ENCODE measurements around the gene COX6B2. TPM values are rescaled to one million over a fixed set of nuclear protein-coding genes. Genes with fewer than 3 reads are reported as not detected.
A peak's percentile ranks its signal among the peaks of the same experiment; 100 is the strongest.

Gene COX6B2
- total and polyA plus RNA-seq, 2 of the 8 experiments (the other 6 are each of a cell fraction or from before 2014, with no cell fraction given) = 4.9 to 6.4 TPM

- POLR2A ChIA-PET (ENCODE audit: partially characterized antibody) = interaction anchor here (0.8 to 7.1 kb wide), 12 partner anchors 10 to 109 kb away, joined by 3 to 58 read pairs (median 4); partner anchors contain the start of genes KMT5C, RPL28, TMEM238 and UBE2S
- no peak overlapping the region for H3K27ac ChIP-seq (ENCODE audit: low read depth, low read length)
- H3K56ac ChIP-seq (replicated peaks; ENCODE audit: insufficient read length, low read depth, low read length) = no peak overlapping the region
- TF ChIP-seq CTBP2 (IDR thresholded peaks at IDR 0.05; ENCODE audit: borderline replicate concordance, insufficient read depth, insufficient read length, low read length) (peak; percentile 72), SIN3A (conservative IDR thresholded peaks at IDR 0.05 in 1 of 2, IDR thresholded peaks at IDR 0.05 in 1 of 2; ENCODE audit: low read depth in 1 of 2, low read length in 2 of 2) (peak in 1 of 2 experiments; percentile 54; a peak in 2 of 4 replicates), HDAC2 (IDR thresholded peaks at IDR 0.05; ENCODE audit: borderline replicate concordance in 1 of 2, low read depth in 2 of 2, low read length in 2 of 2) (0 out of 4 replicates have a peak, but pooled peaks of 1 of the 2 experiments have one; percentile 2), KDM4A (IDR thresholded peaks at IDR 0.05; ENCODE audit: low read depth, low read length, severe bottlenecking) (peak; percentile 48), TEAD4 (IDR thresholded peaks at IDR 0.05; ENCODE audit: low read depth, low read length) (no peak), JUND (IDR thresholded peaks at IDR 0.05; ENCODE audit: low read length) (no peak), KDM1A (IDR thresholded peaks at IDR 0.05; ENCODE audit: borderline replicate concordance, low read length) (peak; percentile 47; the same call in 1 of the 2 replicates), SUZ12 (IDR thresholded peaks at IDR 0.05; ENCODE audit: low read length) (no peak), USF2 (IDR thresholded peaks at IDR 0.05; ENCODE audit: low read length) (no peak)
These were observed 15.3 kb upstream of the COX6B2 start for GRCh38 chr19:55369653-55370304.

More at GRCh38 chr19:55369653-55370304, 15.3 kb upstream of the COX6B2 start:
- H2BK20ac ChIP-seq (ENCODE audit: low read length) = no peak overlapping the region
- H3K18ac ChIP-seq (ENCODE audit: extremely low read depth, low read length) = peak overlapping the region; percentile 78
- H3K4me2 ChIP-seq (ENCODE audit: insufficient read depth in 1 of 2, low read depth in 2 of 2, low read length in 2 of 2) = peak overlapping the region; percentile 58 to 81
- H3K14ac ChIP-seq (ENCODE audit: insufficient read length) = no peak overlapping the region
- H2AK5ac ChIP-seq (ENCODE audit: low read depth, low read length) = no peak overlapping the region
- H3K27me3 ChIP-seq (replicated peaks in 1 of 4; ENCODE audit: control insufficient read depth in 3 of 4, extremely low read depth in 1 of 4, insufficient read depth in 3 of 4, low read length in 3 of 4) = peaks cover 16 to 52% (median 43%) of the 10 kb centered on the region in 4 experiments
- CTCF ChIA-PET (ENCODE audit: partially characterized antibody) = interaction anchor here (0.6 to 1.5 kb wide), 4 partner anchors 11 to 165 kb away, joined by 3 to 5 read pairs (median 4); no protein-coding TSS in a partner anchor
- H4K5ac ChIP-seq (ENCODE audit: insufficient read length, low read depth, low read length) = no peak overlapping the region
- H2BK5ac ChIP-seq (ENCODE audit: low read depth, low read length) = no peak overlapping the region
- H3K4me3 ChIP-seq (ENCODE audit: extremely low read depth in 1 of 4, insufficient read depth in 2 of 4, low read depth in 3 of 4, low read length in 4 of 4) = peak overlapping the region; percentile 24 to 71 (median 46)
- no peak overlapping the region for H3K9ac ChIP-seq (replicated peaks in 1 of 4; ENCODE audit: extremely low read depth in 1 of 4, low read depth in 3 of 4, low read length in 3 of 4)
- DNase-seq (ENCODE audit: low read depth in 1 of 2, low spot score in 2 of 2) (peak in 1 of 2 experiments; percentile 87), FAIRE-seq (no peak)
- no peak overlapping the region for H3K23ac ChIP-seq (ENCODE audit: insufficient read length)
- H3K9me3 ChIP-seq (ENCODE audit: insufficient read depth in 2 of 2, low read depth in 1 of 2, low read length in 1 of 2) = no peaks in the 10 kb centered on the region
- no peaks in the 10 kb centered on the region for H3K79me1 ChIP-seq (ENCODE audit: low read depth, low read length)
- peak overlapping the region; percentile 62 for H4K8ac ChIP-seq (ENCODE audit: extremely low read depth, insufficient read depth, low read length)
- H3K23me2 ChIP-seq (ENCODE audit: low read depth, low read length) = peaks cover 12% of the 10 kb centered on the region; the same call in 1 of the 2 replicates
- no peaks in the 10 kb centered on the region for H3K36me3 ChIP-seq (ENCODE audit: control insufficient read depth in 2 of 4, insufficient read depth in 4 of 4, low read length in 3 of 4)
- H2BK12ac ChIP-seq (ENCODE audit: low read depth, low read length) = no peak overlapping the region
- H4K20me1 ChIP-seq (replicated peaks in 1 of 2; ENCODE audit: control insufficient read depth in 1 of 2, insufficient read depth in 2 of 2, low read length in 2 of 2) = no peaks in the 10 kb centered on the region
- H2BK120ac ChIP-seq (replicated peaks; ENCODE audit: low read depth, low read length) = no peak overlapping the region
- no peak overlapping the region for H2BK15ac ChIP-seq (ENCODE audit: low read length)
- peaks cover 0 to 31% (median 24%) of the 10 kb centered on the region in 4 experiments; a peak in 6 of 7 replicates for H3K4me1 ChIP-seq (replicated peaks in 1 of 4; ENCODE audit: control insufficient read depth in 3 of 4, insufficient read depth in 4 of 4, low read length in 3 of 4)
- peak overlapping the region; percentile 15 for H4K91ac ChIP-seq (replicated peaks; ENCODE audit: insufficient read length, low read length)
- H2AFZ ChIP-seq (ENCODE audit: low read length) = no peak overlapping the region; the same call in 1 of the 2 replicates
- no peak overlapping the region for H3K4ac ChIP-seq (replicated peaks; ENCODE audit: insufficient read length, low read depth, low read length)
- 3% methylated on average over 10 of the region's 59 CpGs; no CpG with 5 or more reads in 1 of the 2 experiments for WGBS, 2 experiments (ENCODE audit: extremely low coverage in 1 of 2, insufficient coverage in 1 of 2, insufficient read length in 1 of 2, insufficient replicate concordance in 2 of 2, low coverage in 1 of 2, low lambda C conversion rate in 2 of 2, missing lambda C conversion rate in 1 of 2)
- no peaks in the 10 kb centered on the region for H3K79me2 ChIP-seq (ENCODE audit: control insufficient read depth in 1 of 2, insufficient read depth in 2 of 2, low read length in 2 of 2)

Measured in H1 (cell line).